GM12865 (cell line): ENCODE measurements around the gene BTF3.

Experiments used
- DNase-seq: peaks from one replicate; pipeline ENCODE4 v3.0.0; 2010; ENCODE audit warnings: low read depth
- H3K4me3 ChIP-seq: 2 replicates; pipeline ENCODE4 v1.5.1; 2011; ENCODE audit warnings: mild to moderate bottlenecking, low read depth, low read length, control low read depth
- CTCF ChIP-seq: IDR thresholded peaks from 2 replicates; pipeline ENCODE4 v1.5.1; 2011; ENCODE audit warnings: low read length, control low read depth, low read depth, inconsistent platforms; ENCODE audit not compliant: insufficient read depth; ENCODE audit errors: missing control alignments

Gene BTF3

DNA sequence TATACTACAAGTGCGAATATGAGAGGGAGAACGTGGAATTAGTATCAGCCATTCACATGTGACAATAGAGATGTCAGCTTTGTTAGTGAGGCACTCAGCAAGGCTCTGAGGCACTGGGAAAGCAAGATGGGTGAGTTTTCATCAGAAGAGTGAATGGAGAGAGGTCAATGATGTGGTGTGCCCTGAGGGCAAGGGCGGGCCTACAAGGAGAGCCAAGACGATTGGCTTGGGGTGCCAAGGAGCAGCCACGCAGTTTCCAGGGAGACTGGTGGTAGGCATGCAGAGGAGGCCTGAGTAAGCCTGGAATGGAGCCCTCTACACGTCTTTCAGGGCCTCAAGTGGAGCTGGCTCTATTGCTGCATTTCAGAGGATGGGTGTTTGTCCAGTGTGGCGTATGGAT is 24.7 kb downstream of the BTF3 start:
- no peak overlapping the region for H3K4me3 ChIP-seq
- no peak for DNase-seq
- TF ChIP-seq CTCF = no peak

- no peak for DNase-seq
- no peak for TF ChIP-seq CTCF
- H3K4me3 ChIP-seq = no peak overlapping the region
Observed at GRCh38 chr5:73523861-73524260, 25.6 kb downstream of the BTF3 start.

DNA sequence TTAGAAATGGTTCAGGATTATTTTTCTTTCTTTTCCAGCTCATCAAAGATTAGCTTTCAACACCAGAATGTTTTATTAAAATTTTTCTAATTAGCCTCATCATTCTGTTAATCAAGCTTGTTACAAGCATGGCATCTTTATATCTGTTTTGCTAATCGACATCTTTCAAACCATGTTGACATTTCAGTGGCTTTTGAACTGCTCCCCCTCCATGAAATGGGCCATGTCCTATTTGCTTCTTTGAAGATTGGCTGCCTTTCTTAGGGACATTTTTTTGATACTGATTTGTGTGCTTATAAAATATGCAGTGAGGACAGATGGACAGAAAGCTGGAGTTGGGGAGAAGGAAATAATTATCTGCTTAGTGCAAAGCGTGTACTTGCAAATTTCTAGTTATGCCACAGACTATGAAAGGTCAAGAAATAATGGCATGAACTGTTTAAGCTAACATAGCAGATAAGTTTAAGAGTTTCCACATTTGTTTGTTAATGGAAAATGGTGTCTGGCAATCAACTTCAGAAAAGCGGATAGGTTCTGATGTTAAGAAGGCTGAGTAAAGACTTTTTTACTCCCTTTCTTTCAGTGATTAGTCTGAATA is 27.5 kb downstream of the BTF3 start:
- H3K4me3 ChIP-seq = no peak overlapping the region
- DNase-seq = no peak
- no peak for TF ChIP-seq CTCF

- DNase-seq = no peak
- TF ChIP-seq CTCF = no peak
- no peak overlapping the region for H3K4me3 ChIP-seq
Observed at GRCh38 chr5:73528248-73528647, 30.0 kb downstream of the BTF3 start.

DNA sequence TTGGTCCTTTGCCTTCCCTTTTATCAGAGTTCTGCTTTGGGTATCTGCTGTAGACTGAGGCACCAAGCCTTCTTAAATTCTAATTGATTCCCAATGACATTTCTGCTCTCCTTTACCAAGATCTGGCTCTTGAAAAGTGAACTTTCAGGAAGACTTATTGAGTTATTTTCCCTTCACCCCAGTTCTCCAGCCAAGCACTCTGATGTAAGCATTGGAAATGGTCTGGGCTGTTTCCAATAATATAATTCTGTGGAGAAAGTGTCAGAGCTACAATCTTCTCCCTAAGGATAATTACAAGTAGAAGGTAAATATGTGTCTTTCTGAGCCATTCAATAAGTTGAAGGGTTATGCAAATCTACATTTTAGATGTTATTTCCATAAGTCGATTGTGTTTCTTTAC is 30.8 kb downstream of the BTF3 start:
- DNase-seq = no peak
- H3K4me3 ChIP-seq = no peak overlapping the region
- no peak for TF ChIP-seq CTCF

GRCh38 chr5:73531356-73531755 is 33.1 kb downstream of the BTF3 start:
- H3K4me3 ChIP-seq = no peak overlapping the region
- no peak for TF ChIP-seq CTCF
- no peak for DNase-seq

- DNase-seq = no peak
- no peak for TF ChIP-seq CTCF
- H3K4me3 ChIP-seq = no peak overlapping the region
Observed at GRCh38 chr5:73532195-73532594, 34.0 kb downstream of the BTF3 start.
